ENCODE measurements around the gene ACAT1.

- TF ChIP-seq CTCF (IDR thresholded peaks at IDR 0.05) (no peak), POLR2A (IDR thresholded peaks at IDR 0.05) (no peak)
Observed at GRCh38 chr11:108142304-108142703, 20.9 kb downstream of the ACAT1 start.
